HG02943 (cell line): ENCODE data around the gene SDHAF4.
"Not testable (repeated sequence)": the region's sequence is repeated elsewhere in the genome, so short reads cannot be mapped to it uniquely, and the experiment has no call there.

Experiments used
- ATAC-seq: cut with Tn5 transposase; IDR thresholded peaks from one replicate; pipeline ENCODE4 v1.9.1; 2021; ENCODE audit warnings: mild to moderate bottlenecking, low read depth, moderate library complexity; ENCODE audit not compliant: unreplicated experiment

Gene SDHAF4

DNA sequence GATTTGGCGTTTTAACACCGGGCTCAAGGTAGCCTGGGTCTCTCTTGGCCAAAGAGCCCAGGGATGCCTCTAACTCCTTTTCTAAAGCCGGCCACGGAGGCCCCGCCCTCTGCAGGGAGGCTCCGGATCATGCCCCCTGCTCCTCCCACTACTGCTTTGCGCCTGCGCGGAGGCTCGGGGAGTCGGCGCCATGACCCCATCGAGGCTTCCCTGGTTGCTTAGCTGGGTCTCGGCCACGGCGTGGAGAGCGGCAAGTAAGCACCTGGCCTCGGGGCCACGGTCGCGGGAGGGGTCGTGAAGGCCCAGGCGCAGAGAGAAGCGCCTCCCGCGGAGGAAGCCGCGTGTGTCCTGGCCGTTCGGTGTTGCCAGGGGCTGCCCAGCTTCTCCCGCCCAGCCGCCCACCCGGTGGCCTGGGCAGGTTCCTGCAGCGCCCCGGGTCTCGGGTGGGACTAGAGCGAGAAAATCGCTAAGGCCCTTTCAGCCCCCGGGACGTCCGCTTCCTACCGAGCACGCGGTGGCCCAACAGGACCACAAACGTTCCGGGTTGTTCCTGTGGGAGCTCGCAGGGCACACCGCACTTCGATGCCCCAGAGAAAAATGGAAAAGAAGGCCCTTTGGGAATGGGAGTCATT lies at the start of gene SDHAF4:
TSS of gene SDHAF4 (plus strand) at position 180 of the 632 bp plus-strand sequence. CDS start at position 191, 11 bp downstream.
- ATAC-seq = peak; percentile 99

DNA sequence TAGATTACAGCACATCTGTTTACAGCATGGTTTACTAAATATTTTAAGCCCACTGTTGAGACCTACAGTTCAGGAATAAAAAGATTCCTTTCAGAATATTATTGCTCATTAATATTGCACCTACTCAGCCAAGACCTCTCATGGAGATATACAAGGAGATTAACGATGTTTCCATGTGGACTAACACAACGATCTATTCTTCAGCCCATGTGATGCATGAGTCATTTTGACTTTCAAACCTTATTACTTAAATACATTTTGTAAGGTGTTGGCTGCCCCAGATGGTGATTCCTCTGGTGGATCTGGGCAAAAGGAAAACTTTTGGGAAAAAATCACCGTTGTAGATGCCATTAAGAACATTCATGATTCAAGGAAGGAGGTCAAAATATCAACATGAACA lies 48.0 kb upstream of the SDHAF4 start:
- no peak for ATAC-seq

DNA sequence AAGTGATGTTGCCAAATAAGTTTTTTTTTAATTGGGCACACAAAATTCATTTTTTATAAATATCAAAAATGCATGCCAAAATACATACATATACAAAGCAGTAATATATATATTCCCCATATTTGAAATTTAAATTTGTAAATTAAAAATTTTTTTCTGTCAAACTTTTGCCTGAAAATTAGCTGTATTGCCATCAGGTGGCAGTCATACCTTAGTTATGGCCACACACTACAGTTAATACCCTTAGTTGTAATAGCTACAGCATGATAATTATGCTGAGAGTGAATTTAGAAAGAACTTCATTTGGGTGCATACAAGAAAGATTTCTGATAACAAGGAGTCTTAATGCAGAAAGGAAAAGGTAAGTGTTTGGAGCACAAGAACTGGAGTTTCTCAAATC lies 46.2 kb upstream of the SDHAF4 start:
- no peak for ATAC-seq

DNA sequence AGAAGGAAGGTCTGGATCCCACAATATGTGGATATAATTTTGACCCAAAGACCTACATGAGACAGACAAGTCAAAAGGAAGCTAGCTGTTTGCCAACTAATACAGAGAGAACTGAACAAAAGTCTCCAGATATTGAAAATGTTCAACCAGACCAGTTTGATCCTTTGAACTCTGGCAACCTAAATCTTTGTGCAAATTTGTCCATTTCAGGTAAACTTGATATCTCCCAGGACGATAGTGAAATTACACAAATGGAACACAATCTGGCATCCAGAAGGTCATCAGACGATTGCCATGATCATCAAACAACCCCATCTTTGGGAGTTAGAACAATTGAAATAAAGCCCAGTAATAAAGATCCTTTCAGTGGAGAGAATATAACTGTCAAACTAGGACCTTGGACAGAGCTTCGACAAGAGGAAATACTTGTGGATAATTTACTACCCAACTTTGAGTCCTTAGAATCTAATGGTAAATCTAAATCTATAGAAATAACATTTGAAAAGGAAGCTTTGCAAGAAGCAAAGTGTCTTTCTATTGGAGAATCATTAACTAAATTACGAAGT lies 41.9 kb upstream of the SDHAF4 start:
- ATAC-seq = no peak

DNA sequence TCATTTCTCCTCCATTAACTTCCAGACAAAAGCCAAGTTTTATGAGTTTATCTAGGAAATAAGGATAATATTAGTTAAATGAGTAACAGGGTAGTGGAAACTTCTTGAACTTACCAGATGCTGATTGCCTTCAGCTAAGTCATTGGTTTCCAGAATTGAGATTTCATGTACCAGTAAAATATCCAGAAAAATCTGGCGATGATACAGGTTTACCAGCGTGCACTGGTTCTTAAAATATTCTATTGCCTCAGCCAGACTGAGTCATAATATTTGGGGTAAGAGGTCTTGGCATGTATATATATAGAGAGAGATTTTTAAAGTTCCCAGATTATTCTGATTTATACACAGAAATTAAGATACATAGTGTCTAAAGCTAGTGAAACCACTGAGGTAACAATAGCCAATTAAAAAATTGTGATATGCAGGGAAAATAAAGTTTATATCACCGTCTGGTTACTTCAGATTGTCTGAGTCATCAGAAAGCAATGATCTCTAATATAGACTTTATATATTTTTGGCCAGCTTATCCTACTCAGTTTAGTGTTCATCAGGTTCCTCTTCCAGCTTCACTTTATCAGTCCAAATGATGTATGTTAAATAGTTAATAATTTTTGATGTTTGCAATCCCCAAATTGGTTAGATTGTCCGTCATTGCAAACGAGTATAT lies 39.5 kb upstream of the SDHAF4 start:
- no peak for ATAC-seq

DNA sequence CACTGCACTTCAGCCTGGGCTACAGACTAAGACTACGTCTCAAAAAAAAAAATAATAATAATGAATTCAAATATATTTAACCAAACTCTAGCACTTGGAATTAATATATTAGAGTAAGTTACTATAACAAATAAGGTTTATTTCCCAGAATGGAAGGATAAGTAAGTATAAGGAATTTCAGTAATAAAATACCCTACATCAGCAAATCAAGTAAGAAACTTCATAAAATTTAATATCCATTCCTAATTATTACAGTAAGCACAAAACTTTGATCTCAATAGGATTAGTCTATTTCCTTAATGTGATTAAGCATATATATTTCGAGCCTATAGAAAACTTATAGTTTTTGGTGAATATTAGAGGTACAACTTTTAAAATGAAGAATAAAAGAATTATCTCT lies 36.7 kb upstream of the SDHAF4 start:
- no peak for ATAC-seq

DNA sequence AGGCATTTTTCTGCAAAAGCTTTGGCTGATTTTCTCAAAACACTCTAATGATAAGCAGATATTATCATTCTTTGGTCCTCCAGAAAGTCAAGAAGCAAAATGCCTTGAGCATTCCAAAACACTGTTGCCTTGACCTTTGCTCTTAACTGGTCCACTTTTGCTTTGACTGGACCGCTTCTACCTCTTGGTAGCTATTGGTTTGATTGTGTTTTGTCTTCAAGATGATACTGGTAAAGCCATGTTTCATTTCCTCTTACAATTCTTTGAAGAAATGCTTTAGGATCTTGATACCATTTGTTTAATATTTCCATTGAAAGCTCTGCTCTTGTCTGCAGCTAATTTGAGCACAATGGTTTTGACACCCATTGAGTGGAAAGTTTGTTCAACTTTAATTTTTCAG lies 35.6 kb upstream of the SDHAF4 start:
- no peak for ATAC-seq

DNA sequence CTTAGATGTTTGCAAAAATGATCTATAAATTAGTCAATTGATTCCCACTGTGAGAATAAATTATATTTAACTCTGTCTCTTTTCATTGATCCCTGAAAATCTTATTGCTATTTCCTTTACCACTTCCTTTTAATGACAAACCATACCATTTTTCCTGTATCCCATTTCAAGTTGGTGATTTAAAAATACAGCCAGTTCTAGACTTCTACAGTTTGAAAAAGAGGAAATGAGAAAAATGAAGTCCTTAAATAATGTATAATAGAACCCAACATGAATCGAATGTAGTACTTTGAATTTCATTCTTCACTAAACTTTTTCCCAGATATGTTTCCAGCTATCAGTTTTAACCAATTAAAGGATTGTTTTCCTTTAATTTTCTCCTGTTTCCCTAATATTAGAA lies 29.5 kb upstream of the SDHAF4 start:
- no peak for ATAC-seq

DNA sequence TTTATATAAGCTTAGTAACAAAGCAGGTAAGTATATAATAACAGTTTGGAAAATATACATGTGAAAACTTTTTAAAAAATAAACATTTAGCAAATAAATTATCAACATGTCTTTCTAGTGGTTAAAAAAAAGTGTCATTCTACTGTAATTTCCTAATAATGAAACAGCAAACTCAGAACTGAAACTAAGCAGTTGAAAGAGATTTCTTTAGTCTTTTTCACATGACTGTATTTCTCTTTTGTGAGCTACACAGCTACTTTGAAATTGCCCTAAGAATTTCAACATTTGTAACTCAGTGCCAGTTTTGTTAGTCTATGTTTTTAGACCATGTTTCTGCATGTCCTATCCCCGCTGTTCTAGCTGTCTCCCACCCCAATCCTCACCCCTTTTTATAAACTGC lies 28.4 kb upstream of the SDHAF4 start:
- ATAC-seq = peak; percentile 82

DNA sequence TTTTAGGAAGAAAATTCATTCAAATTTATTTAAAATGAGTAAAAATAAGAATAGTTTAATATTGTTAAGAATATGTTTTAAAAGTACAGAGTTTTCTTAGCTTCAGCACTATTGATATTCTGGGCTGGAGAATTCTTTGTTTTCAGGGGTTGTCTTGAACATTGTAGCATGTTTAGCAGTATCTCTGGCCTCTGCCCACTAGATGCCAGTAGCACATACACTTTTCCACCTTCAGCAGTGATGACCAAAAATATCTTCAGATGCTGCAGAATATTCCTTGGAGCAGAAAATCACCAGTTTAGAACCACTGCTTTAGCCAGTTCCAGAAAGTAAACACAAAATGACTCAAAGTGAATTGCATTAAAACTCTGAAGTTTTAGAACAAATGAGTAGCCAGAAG lies 19.4 kb upstream of the SDHAF4 start:
- ATAC-seq = no peak

DNA sequence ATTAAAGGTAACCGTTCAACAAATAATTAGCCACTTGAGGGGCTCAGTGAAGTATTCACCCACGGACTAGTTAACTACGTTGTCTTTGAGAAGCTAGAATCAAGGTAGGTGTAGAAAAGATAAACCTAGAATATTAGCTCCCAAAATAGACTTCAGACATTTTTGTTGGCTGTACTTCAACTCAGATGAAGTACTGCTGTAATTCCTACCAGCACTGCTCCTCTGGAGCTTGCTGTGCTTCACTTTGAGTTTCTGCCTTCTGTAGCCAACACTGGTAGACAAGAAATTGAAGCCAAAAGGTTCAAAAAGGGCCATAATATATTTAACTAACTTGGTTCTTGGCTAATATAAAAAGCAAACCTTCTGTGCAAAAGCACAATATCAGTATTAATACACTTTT lies 18.8 kb upstream of the SDHAF4 start:
- ATAC-seq = no peak

DNA sequence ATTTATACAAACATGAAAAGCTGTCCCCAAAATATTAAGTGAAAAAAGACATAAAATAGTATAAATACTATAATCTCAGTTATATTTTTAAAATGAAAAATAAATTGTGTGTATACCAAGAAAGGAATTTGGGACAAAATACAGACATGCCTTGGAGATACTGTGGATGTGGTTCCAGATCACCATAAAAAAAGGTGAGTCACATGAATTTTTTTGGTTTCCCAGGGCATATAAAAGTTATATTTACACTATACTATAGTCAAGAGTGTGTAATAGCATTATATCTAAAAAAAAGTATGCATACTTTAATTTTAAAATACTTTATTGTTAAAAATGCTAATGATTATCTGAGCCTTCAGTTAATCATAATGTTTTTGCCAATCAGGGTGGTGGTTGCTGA lies 17.4 kb upstream of the SDHAF4 start:
- ATAC-seq = no peak

DNA sequence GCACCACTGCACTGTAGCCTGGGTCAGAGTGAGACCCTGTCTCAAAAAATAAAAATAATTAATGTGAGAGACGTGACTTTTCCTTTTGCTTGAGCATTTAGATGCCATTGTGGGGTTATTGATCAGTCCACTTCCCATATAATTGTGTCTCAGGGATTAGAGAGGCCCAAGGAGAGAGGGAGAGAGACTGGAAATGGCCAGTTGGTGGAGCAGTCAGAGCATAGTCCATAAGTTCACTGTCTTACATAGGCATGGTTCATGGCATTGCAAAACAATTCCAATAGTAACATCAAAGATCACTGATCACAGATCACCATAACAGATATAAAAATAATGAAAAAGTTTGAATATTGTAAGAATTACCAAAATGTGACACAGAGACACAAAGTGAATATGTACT lies 15.2 kb upstream of the SDHAF4 start:
- no peak for ATAC-seq

DNA sequence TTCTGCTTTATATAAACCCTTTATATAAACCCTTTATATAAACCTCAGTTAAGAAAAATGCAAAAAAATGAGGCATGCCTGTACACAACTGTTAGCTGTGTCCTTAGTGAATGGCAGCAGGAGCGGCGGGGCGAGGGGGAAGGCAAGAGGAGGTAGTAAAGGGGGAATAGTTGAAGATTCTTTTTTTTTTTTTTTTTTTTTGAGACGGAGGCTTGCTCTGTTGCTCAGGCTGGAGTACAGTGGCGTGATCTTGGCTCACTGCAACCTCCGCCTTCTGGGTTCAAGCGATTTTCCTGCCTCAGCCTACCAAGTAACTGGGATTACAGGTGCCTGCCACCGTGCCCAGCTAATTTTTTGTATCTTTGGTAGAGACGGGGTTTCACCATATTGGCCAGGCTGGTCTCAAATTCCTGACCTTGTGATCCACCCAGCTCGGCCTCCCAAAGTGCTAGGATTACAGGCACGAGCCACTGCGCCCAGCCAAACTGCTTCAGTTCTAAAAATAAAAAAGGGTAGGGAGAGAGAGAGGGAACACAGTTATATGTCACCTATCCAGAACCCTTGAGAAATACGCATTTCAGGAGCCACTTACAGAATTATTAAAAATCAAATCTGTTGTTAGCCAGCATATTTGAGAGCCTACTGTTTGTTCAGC lies 14.3 kb upstream of the SDHAF4 start:
- not testable (repeated sequence) for ATAC-seq

DNA sequence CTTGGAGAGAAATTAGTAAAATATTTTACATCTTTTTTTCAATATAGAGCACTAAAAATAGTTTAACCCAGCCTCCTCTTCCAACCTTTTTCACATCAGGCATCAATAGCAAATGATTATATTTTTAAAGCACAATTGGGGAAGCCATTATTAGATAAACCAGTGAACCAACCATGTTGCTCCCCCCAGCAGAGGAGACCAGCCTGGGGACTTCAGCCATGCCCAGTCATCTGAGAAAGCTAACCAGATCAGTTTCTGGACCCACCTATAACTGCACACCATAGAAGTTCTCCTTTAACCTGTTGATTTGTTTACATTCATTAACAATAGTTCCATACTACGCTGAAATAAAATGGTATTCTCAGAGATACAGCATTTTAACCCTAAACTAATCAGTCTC lies 13.8 kb upstream of the SDHAF4 start:
- no peak for ATAC-seq

DNA sequence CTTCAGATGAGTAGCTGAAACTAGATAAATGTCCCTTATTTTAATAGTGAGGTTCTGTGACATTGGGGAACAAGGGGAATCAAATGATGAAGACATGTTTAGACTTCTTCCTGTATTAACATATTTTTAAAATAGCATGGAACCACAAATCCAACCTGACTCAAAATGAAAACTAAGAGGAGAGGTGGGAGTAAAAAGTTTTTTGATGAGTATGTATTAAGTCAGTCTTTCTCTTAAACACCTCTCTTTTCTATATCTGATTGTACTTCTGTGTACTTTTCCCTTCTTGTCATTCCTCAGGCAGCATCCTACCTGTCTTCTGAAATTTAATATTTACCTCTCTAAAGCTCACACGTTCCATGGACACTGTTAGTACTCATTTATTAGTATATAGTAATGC lies 8.7 kb upstream of the SDHAF4 start:
- no peak for ATAC-seq

DNA sequence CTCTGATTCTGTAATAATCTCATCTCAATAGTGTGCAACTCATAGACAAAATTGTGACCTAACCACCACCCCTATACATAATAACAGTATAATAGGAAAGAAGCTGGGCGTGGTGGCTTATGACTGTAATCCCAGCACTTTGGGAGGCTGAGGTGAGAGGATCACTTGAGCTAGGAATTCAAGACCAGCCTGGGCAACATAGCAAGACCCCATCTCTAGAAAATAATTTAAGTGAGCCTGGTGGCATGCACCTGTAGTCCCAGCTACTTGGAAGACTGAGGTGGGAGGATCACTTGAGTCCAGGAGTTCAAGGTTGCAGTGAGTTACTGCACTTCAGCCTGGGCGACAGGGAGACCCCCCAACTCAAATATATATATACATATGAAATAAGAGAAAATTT lies 4.3 kb upstream of the SDHAF4 start:
- not testable (repeated sequence) for ATAC-seq

DNA sequence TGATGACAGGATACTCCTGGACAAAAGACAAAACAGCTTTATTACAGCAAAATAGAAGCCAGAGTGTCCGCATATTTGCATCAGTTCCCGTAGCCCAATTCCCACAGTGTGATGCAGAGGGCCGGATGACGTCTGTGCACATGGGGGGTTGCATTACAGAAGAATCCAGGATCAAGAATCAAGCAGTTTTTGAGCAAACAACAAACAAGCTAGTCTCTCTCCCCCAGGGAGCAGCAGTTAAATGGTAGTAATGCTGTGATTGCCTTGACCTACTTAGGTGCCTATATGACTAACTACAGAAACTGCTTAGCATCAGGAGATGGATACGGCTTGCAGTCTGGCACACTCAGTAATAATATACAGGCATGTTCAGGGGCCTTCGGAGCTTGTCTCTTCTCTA lies 3.2 kb upstream of the SDHAF4 start:
- no peak for ATAC-seq

DNA sequence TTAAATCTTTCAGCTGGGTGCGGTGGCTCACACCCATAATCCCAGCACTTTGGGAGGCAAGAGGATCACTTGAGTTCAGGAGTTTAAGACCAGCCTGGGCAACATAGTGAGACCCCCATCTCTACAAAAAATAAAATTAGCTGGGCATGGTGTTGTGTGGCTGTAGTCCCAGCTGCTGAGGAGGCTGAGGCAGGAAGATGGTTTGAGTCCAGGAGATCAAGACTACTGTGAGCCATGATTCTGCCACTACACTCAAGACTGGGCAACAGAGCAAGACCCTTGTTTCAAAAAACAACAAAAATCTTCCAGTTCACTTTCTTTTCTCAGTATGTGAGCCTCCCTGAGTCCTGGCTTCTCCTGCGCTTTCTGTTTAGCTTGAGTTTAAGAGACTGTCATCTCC lies 7.9 kb downstream of the SDHAF4 start:
- no peak for ATAC-seq

DNA sequence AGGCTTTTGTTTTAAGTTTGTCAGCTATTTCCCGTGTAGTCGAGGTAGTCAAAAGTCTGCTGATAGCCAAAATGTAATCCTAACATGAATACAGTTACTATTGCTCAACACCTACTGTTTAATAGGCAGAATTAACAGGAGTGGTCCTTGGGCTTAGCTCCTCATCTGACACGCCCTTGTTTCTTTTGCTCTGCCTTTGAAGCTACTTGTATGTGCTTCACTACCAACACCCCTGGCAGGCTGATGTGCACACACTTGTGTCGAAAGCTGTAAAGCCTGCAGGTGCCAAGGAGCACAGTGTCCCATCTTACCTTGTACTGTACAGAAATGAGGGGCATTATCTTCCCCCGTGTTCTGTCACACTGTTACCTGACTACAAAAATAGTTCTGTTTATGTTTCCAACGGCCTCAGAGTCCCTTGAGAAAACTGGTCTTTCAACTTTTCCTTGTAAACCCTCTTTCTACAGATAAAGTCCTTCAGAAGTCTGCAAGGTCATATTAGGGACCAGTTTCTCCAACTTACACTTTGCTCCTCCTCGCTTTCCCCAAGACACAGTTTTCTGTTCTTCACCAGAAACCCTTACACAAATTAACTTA lies 9.3 kb downstream of the SDHAF4 start:
- ATAC-seq = no peak

DNA sequence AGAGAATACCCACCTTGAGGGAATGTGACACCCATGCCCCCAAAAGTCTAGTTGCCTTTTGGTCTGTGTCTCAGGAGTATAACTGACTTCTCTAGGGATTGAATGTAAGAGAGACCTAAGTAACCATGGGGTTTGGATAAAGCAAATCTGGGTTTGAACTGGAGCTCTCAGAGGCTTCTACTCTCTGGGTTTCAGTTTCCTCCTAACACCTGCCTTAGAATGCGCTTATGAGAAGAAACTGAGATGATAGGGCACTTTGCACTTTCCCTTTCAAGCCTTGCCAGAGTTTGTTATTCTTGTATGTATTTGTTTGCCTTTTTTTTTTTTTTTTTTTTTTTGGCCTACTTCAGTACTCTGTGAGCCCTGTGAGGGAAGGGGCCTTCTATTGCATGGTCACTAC lies 19.4 kb downstream of the SDHAF4 start:
- peak; percentile 98 for ATAC-seq
